ENCODE measurements around the gene OR2A2.

DNA sequence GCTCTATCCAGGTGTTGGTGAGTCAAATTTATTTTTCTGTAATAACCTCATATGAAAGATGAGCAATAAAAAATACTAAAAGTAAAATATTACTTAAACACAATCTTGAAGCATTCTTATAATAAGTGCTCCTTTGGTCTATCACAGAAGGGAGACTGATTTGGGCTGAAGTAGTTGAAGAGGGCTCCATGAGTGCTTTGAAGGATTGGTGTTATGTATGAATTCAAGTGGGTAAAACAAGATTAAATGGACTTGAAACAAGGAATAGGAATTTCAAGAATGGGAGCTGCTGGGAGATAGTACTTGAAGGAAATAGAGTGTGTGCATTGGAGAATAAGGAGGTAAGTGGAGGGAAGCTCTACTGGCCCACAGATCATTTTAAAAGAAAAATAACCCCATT, 7.3 kb upstream of the OR2A2 start:
- TF ChIP-seq POLR2A (IDR thresholded peaks at IDR 0.05; ENCODE audit: low read length), result no peak
- TF ChIP-seq GATA1 (IDR thresholded peaks at IDR 0.05; ENCODE audit: low read depth, low read length), result no peak
